GM18517 (cell line): ENCODE measurements around the gene CYFIP1.

Experiments used
- ATAC-seq: cut with Tn5 transposase; IDR thresholded peaks from one replicate; pipeline ENCODE4 v1.9.1; 2021; ENCODE audit warnings: mild to moderate bottlenecking, moderate library complexity; ENCODE audit not compliant: unreplicated experiment

The CYFIP1 gene

DNA sequence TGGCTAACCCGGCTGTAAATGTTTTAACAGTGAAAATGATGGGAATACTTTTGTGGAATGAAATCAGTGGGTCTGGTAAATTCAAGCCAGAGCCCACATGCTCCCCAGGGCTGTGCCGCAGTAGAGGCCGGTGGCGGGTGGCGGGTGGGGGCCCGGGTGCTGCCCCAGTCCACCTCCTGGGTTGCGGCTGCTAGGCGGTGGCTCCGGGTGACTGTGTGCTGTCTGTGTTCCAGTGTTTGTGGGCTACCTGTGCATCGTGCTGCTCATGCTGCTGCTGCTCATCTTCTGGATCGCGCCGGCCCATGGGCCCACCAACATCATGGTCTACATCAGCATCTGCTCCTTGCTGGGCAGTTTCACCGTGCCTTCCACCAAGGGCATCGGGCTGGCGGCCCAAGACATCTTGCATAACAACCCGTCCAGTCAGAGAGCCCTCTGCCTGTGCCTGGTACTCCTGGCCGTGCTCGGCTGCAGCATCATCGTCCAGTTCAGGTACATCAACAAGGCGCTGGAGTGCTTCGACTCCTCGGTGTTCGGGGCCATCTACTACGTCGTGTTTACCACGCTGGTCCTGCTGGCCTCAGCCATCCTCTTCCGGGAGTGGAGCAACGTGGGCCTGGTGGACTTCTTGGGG lies 156.6 kb downstream of the CYFIP1 start:
- ATAC-seq, result no peak

DNA sequence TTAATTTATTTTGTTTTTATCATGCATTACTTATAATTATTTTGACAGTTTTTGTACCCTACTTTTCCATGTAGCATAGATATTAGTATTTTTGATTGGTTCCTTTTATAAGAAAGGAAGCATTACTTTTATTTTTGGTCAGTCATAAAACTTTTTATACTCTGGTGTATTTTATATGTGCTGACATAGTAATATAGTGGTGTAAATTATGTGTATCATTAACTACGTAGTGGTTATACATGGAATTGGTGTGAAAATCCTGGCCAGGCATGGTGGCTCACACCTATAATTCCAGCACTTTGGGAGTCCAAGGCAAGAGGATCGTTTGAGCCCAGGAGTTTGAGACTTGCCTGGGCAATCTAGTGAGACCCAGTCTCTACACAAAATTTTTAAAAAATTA lies 160.5 kb downstream of the CYFIP1 start:
- ATAC-seq, result no peak
